Endothelial cell of umbilical vein (primary cell): ENCODE data around the gene LBX2. TPM values are rescaled to one million over a fixed set of nuclear protein-coding genes. Genes with fewer than 3 reads are reported as not detected.

Experiments used
- BruUV-seq: library from RNA; stranded (reverse); fragments of 400-500 nt; replicated peaks from 2 replicates; lab custom pipeline; 2021; lab: Mats Ljungman, UMichigan
- CTCF ChIA-PET: fragments of 300-600, 350-600 bp; sonication (Branson Sonifier 250); formaldehyde crosslinking; loops from one replicate; lab custom pipeline; 2021; ENCODE audit warnings: antibody characterized with exemption, inconsistent platforms; lab: Charles Lee
- POLR2A ChIA-PET: fragments of 300-600, 350-600 bp; sonication (Branson Sonifier 250); formaldehyde crosslinking; loops from one replicate; lab custom pipeline; 2021; ENCODE audit warnings: antibody characterized with exemption, inconsistent platforms; lab: Charles Lee
- DNase-seq: peaks from one replicate; pipeline ENCODE4 v3.0.0-alpha.2; 2011; ENCODE audit warnings: low read depth, low spot score
- FAIRE-seq: peaks from 2 replicates; lab custom pipeline; 2011; peaks lifted over from hg19 to GRCh38; lab: Jason Lieb, UNC
- H2AFZ ChIP-seq: 2 replicates; pipeline ENCODE4 v1.6.0; 2012; ENCODE audit warnings: low read depth, low read length, control low read depth, inconsistent platforms
- H3K27ac ChIP-seq: 2 replicates; pipeline ENCODE4 v1.5.1; 2011; ENCODE audit warnings: low read depth, mild to moderate bottlenecking, control low read depth, low read length, moderate library complexity; ENCODE audit not compliant: insufficient read depth
- H3K27me3 ChIP-seq, 2 experiments: 2 replicates each; pipeline versions ENCODE4 v1.6.0 to v1.6.1; 2011; ENCODE audit warnings: low read length in 2 of 2, mixed read lengths in 1 of 2; ENCODE audit not compliant: control insufficient read depth in 2 of 2, insufficient read depth in 2 of 2
- H3K36me3 ChIP-seq, 2 experiments: 2 replicates in 1 of 2; 3 replicates in 1 of 2; pipeline ENCODE4 v1.5.1; 2011; ENCODE audit warnings: low read length in 2 of 2, mild to moderate bottlenecking in 1 of 2, moderate library complexity in 1 of 2; ENCODE audit not compliant: control insufficient read depth in 2 of 2, insufficient read depth in 2 of 2; ENCODE audit errors: extremely low read depth in 1 of 2
- H3K4me1 ChIP-seq: 3 replicates; pipeline ENCODE4 v1.5.1; 2011; ENCODE audit warnings: mild to moderate bottlenecking, low read length; ENCODE audit not compliant: control insufficient read depth, insufficient read depth; ENCODE audit errors: extremely low read depth
- H3K4me2 ChIP-seq: 2 replicates; pipeline ENCODE4 v1.6.1; 2011; ENCODE audit warnings: low read length, control low read depth, mixed read lengths; ENCODE audit not compliant: insufficient read depth
- H3K4me3 ChIP-seq, 3 experiments: fragments of 200-600 bp in 1 of 3; sonication (generic), shearing (Covaris generic) in 1 of 3; replicated peaks in 1 of 3; 2 replicates each; pipeline ENCODE4 v1.5.1; 2011 to 2016; ENCODE audit warnings: control low read depth in 3 of 3, low read length in 3 of 3, mild to moderate bottlenecking in 2 of 3, inconsistent platforms in 1 of 3, low read depth in 1 of 3, moderate library complexity in 1 of 3; ENCODE audit not compliant: insufficient read depth in 1 of 3
- H3K79me2 ChIP-seq: 2 replicates; pipeline ENCODE4 v1.6.0; 2012; ENCODE audit warnings: low read length, inconsistent platforms; ENCODE audit not compliant: control insufficient read depth, insufficient read depth
- H3K9ac ChIP-seq: replicated peaks from 2 replicates; pipeline ENCODE3; 2011; ENCODE audit warnings: low read length, control low read depth; ENCODE audit not compliant: insufficient read depth; ENCODE audit errors: extremely low read depth
- H3K9me1 ChIP-seq: replicated peaks from 3 replicates; pipeline ENCODE4 v1.6.0; 2011; ENCODE audit warnings: mild to moderate bottlenecking, low read length; ENCODE audit not compliant: control insufficient read depth, insufficient read depth; ENCODE audit errors: extremely low read depth
- H3K9me3 ChIP-seq: replicated peaks from 2 replicates; pipeline ENCODE4 v1.5.1; 2012; ENCODE audit warnings: low read length, inconsistent platforms; ENCODE audit not compliant: control insufficient read depth, insufficient read depth
- H4K20me1 ChIP-seq: replicated peaks from 2 replicates; pipeline ENCODE3; 2011; ENCODE audit warnings: mild to moderate bottlenecking, low read length; ENCODE audit not compliant: control insufficient read depth, insufficient read depth; ENCODE audit errors: extremely low read depth
- CTCF ChIP-seq, 2 donors: IDR thresholded peaks; 1 replicate in 1 of 2; 2 replicates in 1 of 2; pipeline ENCODE4 v1.5.1; 2011; ENCODE audit warnings: low read length in 2 of 2, mild to moderate bottlenecking in 2 of 2, moderate library complexity in 2 of 2, control low read depth in 1 of 2, inconsistent platforms in 1 of 2, low read depth in 1 of 2; ENCODE audit not compliant: insufficient read depth in 1 of 2; ENCODE audit errors: extremely low read depth in 1 of 2
- EZH2 ChIP-seq: IDR thresholded peaks from 2 replicates; pipeline ENCODE4 v1.6.1; 2012; ENCODE audit warnings: borderline replicate concordance, low read depth, mild to moderate bottlenecking, moderate library complexity, low read length, inconsistent platforms; ENCODE audit not compliant: severe bottlenecking
- FOS ChIP-seq: IDR thresholded peaks from 2 replicates; pipeline ENCODE4 v1.6.1; 2011; ENCODE audit warnings: mild to moderate bottlenecking, low read length, moderate library complexity, borderline replicate concordance; ENCODE audit not compliant: insufficient read depth
- GATA2 ChIP-seq: IDR thresholded peaks from 2 replicates; pipeline ENCODE4 v1.7.0; 2011; ENCODE audit warnings: low read depth, mild to moderate bottlenecking, moderate library complexity, mixed read lengths, low read length; ENCODE audit not compliant: insufficient read length, insufficient read depth
- JUN ChIP-seq: IDR thresholded peaks from 2 replicates; pipeline ENCODE4 v1.6.1; 2011; ENCODE audit warnings: borderline replicate concordance, low read depth; ENCODE audit not compliant: insufficient read length, insufficient read depth
- MAX ChIP-seq: IDR thresholded peaks from 2 replicates; pipeline ENCODE4 v1.6.1; 2011; ENCODE audit not compliant: insufficient read depth, insufficient read length
- MYC ChIP-seq: IDR thresholded peaks from one replicate; pipeline ENCODE4 v1.6.1; 2011; ENCODE audit warnings: mild to moderate bottlenecking, low read depth, low read length
- POLR2A ChIP-seq: IDR thresholded peaks from 2 replicates; pipeline ENCODE4 v1.6.1; 2012; ENCODE audit warnings: low read depth, mild to moderate bottlenecking, control low read depth, low read length
- POLR2AphosphoS5 ChIP-seq: IDR thresholded peaks from 2 replicates; pipeline ENCODE4 v1.6.1; 2012; ENCODE audit warnings: low read depth, mild to moderate bottlenecking, control low read depth, low read length, moderate library complexity; ENCODE audit not compliant: insufficient read depth
- dilution Hi-C: fragments of 300-500 bp; cut with MboI; formaldehyde crosslinking; loops from one replicate; pipeline ENCODE4 v1.15.0; 2019; ENCODE audit warnings: low sequenced_read_pairs; ENCODE audit not compliant: extremely low pct_ligation_motif_present
- intact Hi-C: fragments of 100-400 bp; cut with micrococcal nuclease; formaldehyde crosslinking; loops from one replicate; pipeline ENCODE4 v1.10.0; 2022
- polyA plus RNA-seq, 4 experiments: library from polyadenylated mRNA; depleted of rRNA in 3 of 4; stranded (reverse) in 3 of 4; unstranded in 1 of 4; fragments of >200 nt; gene quantifications; 2 replicates each; pipeline versions ENCODE4 v1.2.1 to v1.2.3, GENCODE V29; 2011 to 2012; ENCODE audit warnings: missing spikeins in 1 of 4
- total RNA-seq: library from RNA; stranded (reverse); gene quantifications from 2 replicates; pipeline ENCODE4 v1.2.3, GENCODE V29; 2021

Gene LBX2
- total and polyA plus RNA-seq, 2 donors (not counting 3 experiments of a cell fraction or from before 2014, with no cell fraction given), result 2.8 to 3.8 TPM

DNA sequence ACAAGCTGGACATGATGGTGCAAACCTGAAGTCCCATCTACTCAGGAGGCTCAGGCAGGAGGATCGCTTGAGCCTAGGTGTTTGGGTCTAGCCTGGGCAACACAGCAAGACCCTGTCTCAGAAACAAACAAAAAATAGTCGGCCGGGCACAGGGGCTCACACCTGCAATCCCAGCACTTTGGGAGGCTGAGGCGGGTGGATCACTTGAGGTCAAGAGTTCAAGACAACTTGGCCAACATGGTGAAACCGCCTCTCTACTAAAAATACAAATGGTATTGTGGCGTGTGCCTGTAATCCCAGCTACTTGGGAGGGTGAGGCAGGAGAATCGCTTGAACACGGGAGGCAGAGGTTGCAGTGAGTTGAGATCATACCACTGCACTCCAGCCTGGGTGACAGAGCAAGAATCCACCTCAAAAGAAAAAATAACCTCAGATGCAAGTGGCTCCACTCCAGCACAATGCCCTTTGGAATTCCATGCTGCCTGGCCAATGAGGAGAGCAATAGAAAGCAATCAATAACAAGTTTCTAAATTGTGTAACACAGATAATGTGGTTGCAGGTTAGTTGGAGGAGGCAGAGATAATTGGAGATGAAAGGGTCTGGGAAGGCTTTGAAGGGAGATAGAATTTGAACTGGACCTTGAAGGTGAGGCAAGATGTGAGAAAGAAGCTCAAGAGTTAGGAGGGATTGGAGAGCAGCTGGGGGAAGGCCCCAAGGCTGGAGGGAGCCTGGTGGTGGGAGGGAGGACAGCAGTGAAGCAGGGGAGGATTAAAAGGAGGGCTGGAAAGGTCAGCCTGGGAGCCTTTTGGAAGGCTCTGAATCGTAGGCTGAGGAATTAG is 10.5 kb downstream of the LBX2 start:
- Histone ChIP-seq H3K9me3 (no peaks in the 10 kb centered on the region), H4K20me1 (no peaks in the 10 kb centered on the region), H2AFZ (no peak overlapping the region), H3K4me2 (no peak overlapping the region), H3K27me3 (no peaks in the 10 kb centered on the region), H3K4me3 (no peak overlapping the region), H3K9me1 (no peaks in the 10 kb centered on the region), H3K79me2 (no peaks in the 10 kb centered on the region), H3K4me1 (peaks cover 4% of the 10 kb centered on the region), H3K9ac (no peak overlapping the region), H3K27ac (no peak overlapping the region), H3K36me3 (peaks cover 3 to 14% of the 10 kb centered on the region in 2 experiments)
- BruUV-seq, result no TSS peak
- TF ChIP-seq EZH2 (no peak), MAX (no peak), POLR2A (no peak), JUN (no peak), POLR2AphosphoS5 (no peak), CTCF (IDR thresholded peaks at IDR 0.05; ENCODE audit: extremely low read depth in 1 of 2, insufficient read depth in 1 of 2, low read depth in 1 of 2, low read length in 2 of 2) (no peak), MYC (no peak), FOS (no peak), GATA2 (no peak)
- ChIA-PET CTCF (interaction anchor here (0.9 to 2.1 kb wide), 2 partner anchors 9 to 43 kb away, joined by 3 to 8 read pairs; no protein-coding TSS in a partner anchor), POLR2A (no interaction called here)
- dilution Hi-C loops (no loop called here), intact Hi-C loops (no loop called here)
- no peak for FAIRE-seq
- DNase-seq, result no peak
